Activated CD8-positive, alpha-beta T cell treated with anti-CD3 and anti-CD28 coated beads, Interleukin-2, amount 10 ng/mL, durations not matched to agents 7 days and 5 days (primary cell): Measurements from ENCODE around the gene PRRX2. TPM values are rescaled to one million over a fixed set of nuclear protein-coding genes. Genes with fewer than 3 reads are reported as not detected.

ENCODE experiments used
- ATAC-seq: fragments of 150-1000 bp; cut with Tn5 transposase; one replicate; pipeline ENCODE4 v1.10.0; 2021; ENCODE audit warnings: moderate library complexity
- CTCF ChIA-PET: fragments of 350-600 bp; sonication (Branson Sonifier 250); formaldehyde crosslinking; loops from one replicate; lab custom pipeline; 2021; ENCODE audit warnings: antibody characterized with exemption; lab: Charles Lee
- POLR2A ChIA-PET: fragments of 350-600 bp; sonication (Branson Sonifier 250); formaldehyde crosslinking; loops from one replicate; lab custom pipeline; 2021; ENCODE audit warnings: antibody characterized with exemption; lab: Charles Lee
- DNase-seq: peaks from one replicate; pipeline ENCODE4 v3.0.0-alpha.2; 2020
- H3K27ac Mint-ChIP-seq: one replicate; pipeline ENCODE4 v1.8.0; 2021; ENCODE audit warnings: mild to moderate bottlenecking, mixed read lengths
- H3K27me3 Mint-ChIP-seq: one replicate; pipeline ENCODE4 v1.8.0; 2021; ENCODE audit warnings: low read depth, mixed read lengths
- H3K36me3 Mint-ChIP-seq: one replicate; pipeline ENCODE4 v1.8.0; 2021; ENCODE audit warnings: low read depth, mixed read lengths
- H3K4me1 Mint-ChIP-seq: one replicate; pipeline ENCODE4 v1.8.0; 2021; ENCODE audit warnings: low read depth, mixed read lengths
- H3K4me3 Mint-ChIP-seq: one replicate; pipeline ENCODE4 v1.8.0; 2021; ENCODE audit warnings: mild to moderate bottlenecking, mixed read lengths
- H3K9me3 Mint-ChIP-seq: one replicate; pipeline ENCODE4 v1.8.0; 2022; ENCODE audit warnings: mixed read lengths; ENCODE audit not compliant: insufficient read depth
- total RNA-seq, 2 experiments: library from RNA; stranded (reverse); gene quantifications; one replicate each; pipeline ENCODE4 v1.2.3, GENCODE V29; 2021

PRRX2 gene
- total RNA-seq, 2 experiments from 2014 or later: 0.21 TPM; not detected in 1

DNA sequence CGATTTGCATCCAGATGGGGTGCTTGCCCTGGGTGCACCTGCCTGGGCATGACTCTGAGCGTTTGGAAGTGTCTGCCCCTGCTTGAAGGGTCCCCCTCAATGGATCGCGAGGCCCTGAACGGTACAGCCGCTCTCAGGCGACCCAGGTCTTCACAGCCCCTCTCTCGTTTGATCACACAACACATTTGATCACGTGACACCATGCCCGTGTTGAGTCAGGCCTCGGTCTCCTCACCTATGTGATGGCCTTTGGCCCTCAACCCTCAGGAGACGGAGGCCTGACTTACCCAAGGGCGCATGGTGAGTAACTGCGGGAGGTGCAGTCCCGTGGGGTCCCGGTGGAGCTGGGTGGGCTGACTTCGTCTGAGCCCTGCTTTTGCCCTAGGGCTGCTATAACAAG is 20.5 kb upstream of the PRRX2 start:
- H3K4me1 Mint-ChIP-seq: peaks cover 18% of the 10 kb centered on the region
- DNase-seq: no peak
- CTCF ChIA-PET: interaction anchor here (0.6 to 1.4 kb wide), 3 partner anchors 93 to 520 kb away, joined by 3 to 5 read pairs (median 4); no protein-coding TSS in a partner anchor
- POLR2A ChIA-PET: no interaction called here
- no peak overlapping the region for H3K27ac Mint-ChIP-seq
- H3K36me3 Mint-ChIP-seq: no peaks in the 10 kb centered on the region
- no peaks in the 10 kb centered on the region for H3K9me3 Mint-ChIP-seq
- no peaks in the 10 kb centered on the region for H3K27me3 Mint-ChIP-seq
- no peak for ATAC-seq
- no peak overlapping the region for H3K4me3 Mint-ChIP-seq

DNA sequence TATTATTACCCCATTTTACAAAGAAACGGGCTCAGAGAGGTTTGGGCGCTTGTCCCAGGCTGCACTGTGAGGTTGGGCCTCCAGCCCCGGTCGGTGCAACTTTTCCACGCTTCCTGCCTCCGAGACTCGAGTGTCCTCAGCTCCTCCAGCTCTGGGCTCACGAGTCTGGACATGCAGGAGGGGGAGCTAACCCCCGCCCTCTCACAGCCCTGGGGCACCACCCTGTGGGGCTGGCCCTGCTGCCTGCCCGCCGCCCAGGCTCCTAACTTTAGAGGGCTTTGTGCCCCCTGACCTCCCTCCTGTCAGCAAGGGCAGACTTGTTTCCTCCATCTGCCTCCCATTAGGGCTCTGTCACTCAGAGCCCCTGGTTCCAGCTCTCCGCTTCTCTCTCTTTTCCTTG is 19.2 kb upstream of the PRRX2 start:
- ATAC-seq: no peak
- CTCF ChIA-PET: no interaction called here

DNA sequence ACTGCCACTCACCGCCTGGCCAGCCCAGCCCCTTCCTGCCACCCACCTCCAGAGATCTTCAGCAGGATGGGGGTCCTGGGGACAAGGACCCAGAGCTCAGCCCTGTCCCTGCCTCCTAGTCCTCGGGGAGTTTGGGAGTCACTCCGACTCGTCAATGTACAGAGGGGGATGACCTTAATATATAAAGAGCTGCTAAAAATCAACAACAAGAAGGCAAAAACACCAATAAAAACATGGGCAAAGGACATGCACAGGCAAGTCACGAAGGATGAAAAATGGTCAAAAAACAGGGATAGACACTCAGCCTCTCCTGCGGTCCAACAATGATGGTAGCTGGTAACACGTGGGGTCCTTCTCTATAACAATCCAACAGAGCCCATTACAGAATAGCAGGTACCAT is 18.8 kb upstream of the PRRX2 start:
- H3K9me3 Mint-ChIP-seq: no peaks in the 10 kb centered on the region
- no peak overlapping the region for H3K27ac Mint-ChIP-seq
- H3K4me3 Mint-ChIP-seq: no peak overlapping the region
- no peaks in the 10 kb centered on the region for H3K27me3 Mint-ChIP-seq
- H3K4me1 Mint-ChIP-seq: peaks cover 3% of the 10 kb centered on the region
- ChIA-PET CTCF (no interaction called here), POLR2A (no interaction called here)
- ATAC-seq: no peak
- no peaks in the 10 kb centered on the region for H3K36me3 Mint-ChIP-seq
- DNase-seq: no peak

More for the DNA sequence above, 19.2 kb upstream of the PRRX2 start:
- no peaks in the 10 kb centered on the region for H3K9me3 Mint-ChIP-seq
- POLR2A ChIA-PET: no interaction called here
- no peaks in the 10 kb centered on the region for H3K27me3 Mint-ChIP-seq
- H3K36me3 Mint-ChIP-seq: no peaks in the 10 kb centered on the region
- no peak overlapping the region for H3K27ac Mint-ChIP-seq
- H3K4me1 Mint-ChIP-seq: peaks cover 5% of the 10 kb centered on the region
- DNase-seq: no peak
- no peak overlapping the region for H3K4me3 Mint-ChIP-seq

DNA sequence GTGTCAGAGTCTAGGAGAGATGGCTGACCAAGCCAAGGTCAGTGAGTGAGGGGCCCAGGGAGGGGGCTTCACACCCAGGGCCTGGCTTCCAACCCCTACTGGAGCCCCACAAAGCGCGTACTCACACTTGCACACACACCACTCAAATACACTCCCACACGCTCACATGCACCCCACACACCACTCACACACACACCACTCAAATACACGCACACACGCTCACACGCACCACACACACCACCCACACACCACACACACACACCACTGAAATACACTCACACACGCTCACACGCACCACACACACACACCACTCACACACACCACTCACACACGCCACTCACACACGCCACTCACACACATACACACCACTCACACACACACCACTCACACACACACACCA is 17.8 kb upstream of the PRRX2 start:
- no peaks in the 10 kb centered on the region for H3K27me3 Mint-ChIP-seq
- no peaks in the 10 kb centered on the region for H3K36me3 Mint-ChIP-seq
- no peaks in the 10 kb centered on the region for H3K4me1 Mint-ChIP-seq
- ChIA-PET CTCF (no interaction called here), POLR2A (no interaction called here)
- no peak overlapping the region for H3K4me3 Mint-ChIP-seq
- H3K9me3 Mint-ChIP-seq: no peaks in the 10 kb centered on the region
- ATAC-seq: no peak
- H3K27ac Mint-ChIP-seq: peak overlapping the region; percentile 28
- no peak for DNase-seq

DNA sequence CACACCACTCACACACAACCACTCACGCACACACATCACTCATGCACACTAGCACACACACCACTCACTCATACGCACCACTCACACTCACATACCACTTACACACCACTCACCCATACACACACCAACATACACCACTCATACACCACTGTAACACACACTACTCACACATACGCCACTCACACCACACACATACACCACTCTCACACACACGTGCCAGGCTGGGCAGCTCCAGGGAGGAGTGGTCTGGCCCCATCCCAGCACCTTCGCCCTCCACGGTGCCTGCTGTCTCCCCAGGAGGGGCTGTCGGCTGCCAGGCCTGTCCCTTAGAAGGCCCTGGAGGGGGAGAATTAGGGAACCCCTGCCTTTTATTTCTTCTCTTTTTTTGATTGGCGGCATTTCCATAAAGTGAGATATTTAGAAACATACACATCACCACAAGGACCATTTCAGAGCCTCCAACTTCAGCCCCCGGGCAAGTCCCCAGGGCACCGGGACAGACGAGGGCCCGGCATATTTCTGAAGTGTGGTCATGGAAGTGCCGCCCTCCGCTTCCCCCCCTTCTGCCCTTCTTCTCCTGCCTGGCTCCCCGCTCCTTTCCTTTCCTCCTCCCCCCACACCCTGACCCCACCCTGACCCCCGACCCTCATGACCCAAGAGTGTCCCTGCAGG is 17.2 kb upstream of the PRRX2 start:
- POLR2A ChIA-PET: no interaction called here

DNA sequence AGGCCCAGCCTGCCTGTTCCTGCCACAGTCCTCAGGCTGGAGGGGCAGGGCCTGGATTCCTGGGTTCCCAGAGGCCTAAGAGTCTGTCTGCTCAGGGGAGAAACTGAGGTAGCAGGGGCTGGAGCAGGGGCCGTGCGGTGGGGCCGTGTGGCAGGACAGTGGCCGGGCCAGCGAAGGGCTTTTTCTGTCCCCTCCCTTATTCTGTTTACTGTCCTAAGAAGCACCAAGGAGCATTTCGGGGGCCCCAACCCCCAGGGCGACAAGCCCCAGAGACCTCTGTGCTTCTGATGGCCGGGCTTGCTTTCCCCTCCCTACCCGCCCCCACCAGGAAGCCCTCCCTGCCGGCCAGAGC is 16.7 kb upstream of the PRRX2 start:
- no peak overlapping the region for H3K27ac Mint-ChIP-seq
- no peaks in the 10 kb centered on the region for H3K36me3 Mint-ChIP-seq
- ATAC-seq (no peak), DNase-seq (no peak)
- peaks cover 4% of the 10 kb centered on the region for H3K27me3 Mint-ChIP-seq
- CTCF ChIA-PET: no interaction called here
- POLR2A ChIA-PET: no interaction called here
- no peak overlapping the region for H3K4me3 Mint-ChIP-seq
- no peaks in the 10 kb centered on the region for H3K9me3 Mint-ChIP-seq
- H3K4me1 Mint-ChIP-seq: no peaks in the 10 kb centered on the region

More for the DNA sequence above, 17.2 kb upstream of the PRRX2 start:
- Mint-ChIP-seq H3K4me3 (no peak overlapping the region), H3K4me1 (no peaks in the 10 kb centered on the region), H3K9me3 (no peaks in the 10 kb centered on the region), H3K27me3 (peaks cover under 1% of the 10 kb centered on the region), H3K27ac (peak overlapping the region; percentile 28), H3K36me3 (no peaks in the 10 kb centered on the region)
- no peak for ATAC-seq
- no peak for DNase-seq
- CTCF ChIA-PET: no interaction called here

DNA sequence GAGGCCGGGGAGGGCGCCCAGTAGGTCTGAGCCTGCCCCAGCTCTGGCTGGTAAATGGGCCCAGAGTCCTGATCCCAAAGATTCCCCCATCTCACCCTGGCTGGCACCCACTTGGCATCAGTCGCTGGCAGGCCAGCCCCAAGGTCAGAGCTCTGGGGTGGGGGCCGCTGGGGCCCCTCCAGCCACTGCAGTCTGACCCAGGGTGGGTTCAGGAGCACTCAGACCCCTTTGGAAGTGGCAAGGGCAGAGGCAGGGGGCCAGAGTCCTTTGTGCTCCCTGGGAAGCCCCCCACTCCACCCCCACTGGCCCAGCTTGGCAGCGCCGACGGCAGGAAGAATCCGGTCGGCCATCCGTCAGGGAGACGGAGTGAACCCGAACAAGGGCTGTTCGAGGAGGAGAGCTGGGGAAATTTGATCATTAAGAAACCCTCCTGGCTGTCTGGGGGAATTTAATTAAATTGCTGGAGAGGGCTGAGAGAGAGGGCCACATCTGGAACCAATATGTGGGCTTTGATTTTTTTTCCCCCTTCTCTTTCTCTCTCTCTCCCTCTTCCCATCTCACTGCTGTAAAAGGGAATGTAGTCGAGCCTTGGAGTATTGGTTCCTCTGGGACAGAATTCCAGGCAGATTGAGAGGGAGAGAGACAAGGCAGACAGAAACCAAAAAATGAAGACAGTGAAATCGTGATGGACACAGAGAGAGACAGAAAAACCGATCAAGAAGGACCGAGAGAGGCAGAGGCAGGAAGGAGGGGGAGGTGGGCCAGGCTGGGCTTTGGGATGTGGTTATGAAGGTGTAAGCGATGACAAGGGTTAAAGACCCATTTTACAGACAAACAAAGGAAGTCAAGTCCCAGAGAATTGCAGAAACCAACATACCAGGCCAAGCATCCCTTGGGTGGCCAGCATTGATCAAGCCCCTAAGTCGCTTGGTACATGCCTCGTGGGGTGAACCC is 15.4 kb upstream of the PRRX2 start:
- Mint-ChIP-seq H3K27ac (no peak overlapping the region), H3K9me3 (no peaks in the 10 kb centered on the region), H3K4me3 (no peak overlapping the region), H3K4me1 (no peaks in the 10 kb centered on the region), H3K27me3 (peaks cover 4% of the 10 kb centered on the region), H3K36me3 (no peaks in the 10 kb centered on the region)
- ChIA-PET CTCF (no interaction called here), POLR2A (no interaction called here)
- no peak for ATAC-seq
- no peak for DNase-seq

DNA sequence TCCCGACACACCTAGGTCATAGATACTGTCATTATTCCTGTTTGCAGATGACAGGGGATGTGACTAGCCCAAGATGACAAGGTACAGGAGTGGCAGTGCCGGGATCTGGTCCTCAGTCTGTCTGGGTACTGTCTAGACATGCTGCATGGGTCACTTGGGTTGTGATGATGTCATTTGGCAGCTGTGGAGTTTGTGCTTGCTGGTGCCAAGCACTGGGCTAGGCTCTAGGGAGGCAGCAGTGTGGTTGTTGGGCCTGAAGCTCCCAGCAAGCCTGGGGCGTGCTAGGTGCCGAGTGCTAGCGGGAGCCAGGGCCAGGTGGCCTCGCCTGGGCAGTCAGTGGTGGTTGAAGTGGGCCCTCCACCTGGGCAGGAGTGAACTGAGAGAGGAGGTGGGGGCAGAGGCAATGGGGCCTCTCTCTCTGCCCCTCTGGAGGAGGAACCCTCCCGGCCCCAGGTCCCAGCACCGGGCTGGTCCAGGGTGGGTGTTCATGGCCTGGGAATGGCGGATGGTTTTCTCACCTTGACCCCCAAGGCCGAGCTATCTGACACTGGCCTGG is 14.7 kb upstream of the PRRX2 start:
- Mint-ChIP-seq H3K9me3 (no peaks in the 10 kb centered on the region), H3K27ac (no peak overlapping the region), H3K27me3 (peaks cover 4% of the 10 kb centered on the region), H3K36me3 (no peaks in the 10 kb centered on the region), H3K4me1 (no peaks in the 10 kb centered on the region), H3K4me3 (no peak overlapping the region)
- no peak for ATAC-seq
- CTCF ChIA-PET: no interaction called here
- POLR2A ChIA-PET: no interaction called here
- no peak for DNase-seq

DNA sequence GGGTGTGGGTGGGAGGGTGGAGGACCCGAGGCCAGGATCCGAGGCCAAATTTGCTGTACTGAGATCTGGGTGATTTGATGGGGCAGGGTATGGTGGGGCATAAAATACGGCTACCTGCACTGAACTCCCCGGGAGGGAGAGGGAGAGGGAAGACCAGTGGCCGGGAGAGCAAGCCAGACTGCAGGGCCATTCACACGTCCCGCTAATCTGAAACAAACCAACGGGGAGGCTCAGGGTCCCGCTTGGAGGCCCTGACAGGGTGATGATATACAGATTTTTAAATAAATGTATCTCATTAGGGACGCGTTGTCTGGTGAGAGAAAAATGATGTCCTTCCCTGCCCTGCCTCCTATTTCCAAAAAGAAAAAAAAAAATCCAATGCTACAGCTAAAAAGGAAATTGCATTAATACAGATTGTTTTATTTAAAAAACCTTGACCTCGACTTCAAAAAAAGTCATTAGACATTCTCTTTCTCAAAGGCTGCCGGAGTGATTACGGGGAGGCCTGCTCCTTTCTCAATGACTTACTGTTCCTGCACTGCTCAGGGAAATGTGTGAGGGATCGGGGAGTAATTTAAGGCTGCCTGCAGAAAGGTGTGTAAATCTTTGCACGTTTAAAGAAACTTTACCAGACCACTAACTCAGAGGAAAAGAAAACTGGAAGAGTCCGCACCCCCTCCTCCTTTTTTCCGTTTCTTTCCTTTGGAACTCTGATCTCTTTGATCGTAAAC is 11.5 kb upstream of the PRRX2 start:
- CTCF ChIA-PET: no interaction called here

DNA sequence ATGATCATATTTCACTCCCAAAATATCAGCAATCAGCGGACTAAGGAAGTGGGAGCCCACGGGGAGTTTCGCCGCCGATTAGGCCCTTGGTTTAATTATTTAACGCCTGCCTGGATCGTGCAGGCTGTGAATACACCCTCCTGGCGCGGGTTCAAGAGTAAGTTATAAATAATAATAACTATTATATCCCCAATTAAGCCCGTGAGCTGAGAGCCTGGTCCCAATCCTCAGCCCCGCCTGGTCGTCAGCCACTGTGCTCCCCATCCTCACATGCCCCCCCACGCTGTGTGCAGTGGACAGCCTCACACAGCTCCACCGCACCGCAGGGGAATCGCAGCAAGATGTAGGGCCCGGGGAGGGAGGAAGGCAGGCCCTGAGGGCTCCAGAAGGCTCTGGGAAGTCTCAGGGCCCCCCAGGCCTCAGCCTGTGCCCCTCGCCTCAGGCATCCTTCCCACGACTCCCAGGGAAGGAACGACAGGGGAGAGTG is 10.8 kb upstream of the PRRX2 start:
- DNase-seq (no peak), ATAC-seq (no peak)
- ChIA-PET CTCF (no interaction called here), POLR2A (no interaction called here)
- H3K27ac Mint-ChIP-seq: no peak overlapping the region
- peaks cover 6% of the 10 kb centered on the region for H3K27me3 Mint-ChIP-seq
- no peaks in the 10 kb centered on the region for H3K36me3 Mint-ChIP-seq
- H3K4me3 Mint-ChIP-seq: no peak overlapping the region
- no peaks in the 10 kb centered on the region for H3K9me3 Mint-ChIP-seq
- H3K4me1 Mint-ChIP-seq: no peaks in the 10 kb centered on the region

More for the DNA sequence above, 11.5 kb upstream of the PRRX2 start:
- H3K4me1 Mint-ChIP-seq: no peaks in the 10 kb centered on the region
- no peak for DNase-seq
- ATAC-seq: no peak
- no peak overlapping the region for H3K4me3 Mint-ChIP-seq
- POLR2A ChIA-PET: no interaction called here
- H3K27me3 Mint-ChIP-seq: peaks cover 6% of the 10 kb centered on the region
- no peaks in the 10 kb centered on the region for H3K36me3 Mint-ChIP-seq
- no peak overlapping the region for H3K27ac Mint-ChIP-seq
- no peaks in the 10 kb centered on the region for H3K9me3 Mint-ChIP-seq

DNA sequence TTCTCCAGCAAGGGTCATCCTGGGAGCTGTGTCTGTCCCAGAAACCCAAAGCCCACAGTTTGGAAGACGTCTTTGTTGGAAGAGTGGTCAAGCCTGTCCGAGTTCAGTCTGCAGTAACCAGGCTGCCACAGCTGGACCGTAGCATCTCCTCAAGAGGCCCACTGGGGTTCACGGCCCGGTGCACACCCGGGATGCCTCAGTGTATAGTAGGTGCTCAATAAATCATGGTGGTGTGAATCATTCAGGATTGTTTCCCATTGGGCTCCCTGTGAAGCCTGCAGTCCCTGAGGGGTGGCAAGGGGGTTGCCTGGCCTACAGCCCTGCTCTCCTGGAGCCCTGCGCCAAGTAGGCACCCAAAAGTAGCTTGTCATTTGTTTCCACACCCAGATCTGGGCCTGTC is 10.3 kb upstream of the PRRX2 start:
- Mint-ChIP-seq H3K4me3 (no peak overlapping the region), H3K4me1 (no peaks in the 10 kb centered on the region), H3K9me3 (no peaks in the 10 kb centered on the region), H3K36me3 (no peaks in the 10 kb centered on the region), H3K27ac (no peak overlapping the region), H3K27me3 (peaks cover 6% of the 10 kb centered on the region)
- no peak for ATAC-seq
- CTCF ChIA-PET: no interaction called here
- no peak for DNase-seq
- POLR2A ChIA-PET: no interaction called here
